ENCODE measurements around the gene UNC5B.
A peak's percentile ranks its signal among the peaks of the same experiment; 100 is the strongest.

UNC5B gene

DNA sequence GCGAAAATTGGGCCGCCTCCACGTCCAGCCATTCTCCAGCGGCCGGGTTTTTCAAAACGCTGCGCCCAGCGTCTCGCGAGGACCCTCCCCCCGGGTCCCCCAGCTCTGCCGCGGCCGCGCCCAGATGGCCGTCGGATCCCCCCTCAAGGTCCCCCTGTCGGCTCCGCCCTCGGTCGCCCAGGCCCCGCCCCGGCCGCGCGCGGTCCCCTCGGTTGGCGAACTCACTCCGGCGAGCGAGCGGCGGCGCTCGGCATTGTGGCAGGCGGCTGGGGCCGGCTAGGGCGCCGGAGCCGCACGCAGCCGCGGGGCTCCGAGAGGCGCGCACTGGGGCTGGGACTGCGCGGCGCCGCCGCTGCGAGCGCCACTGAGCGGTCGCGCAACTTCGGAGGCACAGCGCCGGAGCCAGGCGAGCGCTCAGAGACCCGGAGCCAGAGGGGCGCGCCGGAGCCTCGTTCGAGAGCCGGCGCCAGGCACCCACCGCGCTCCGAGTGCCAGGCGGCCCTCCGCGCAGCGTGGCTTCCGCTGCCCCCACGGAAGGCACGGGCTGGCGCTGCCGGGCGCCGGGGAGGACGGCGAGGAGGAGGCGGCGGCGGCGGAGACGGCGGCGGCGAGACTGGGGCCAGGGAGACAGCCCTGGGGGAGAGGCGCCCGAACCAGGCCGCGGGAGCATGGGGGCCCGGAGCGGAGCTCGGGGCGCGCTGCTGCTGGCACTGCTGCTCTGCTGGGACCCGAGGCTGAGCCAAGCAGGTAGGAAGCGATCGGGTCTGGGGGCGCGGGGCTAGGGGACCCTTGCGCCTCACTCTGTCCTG is at the start of gene UNC5B:
UNC5B (plus strand) TSS at position 253 of the 809 bp plus-strand sequence; CDS start at position 669, 416 bp downstream.
- peak in 1 of 2 donors; percentile 22 for DNase-seq (ENCODE audit: low read depth in 1 of 2, low spot score in 1 of 2)

DNA sequence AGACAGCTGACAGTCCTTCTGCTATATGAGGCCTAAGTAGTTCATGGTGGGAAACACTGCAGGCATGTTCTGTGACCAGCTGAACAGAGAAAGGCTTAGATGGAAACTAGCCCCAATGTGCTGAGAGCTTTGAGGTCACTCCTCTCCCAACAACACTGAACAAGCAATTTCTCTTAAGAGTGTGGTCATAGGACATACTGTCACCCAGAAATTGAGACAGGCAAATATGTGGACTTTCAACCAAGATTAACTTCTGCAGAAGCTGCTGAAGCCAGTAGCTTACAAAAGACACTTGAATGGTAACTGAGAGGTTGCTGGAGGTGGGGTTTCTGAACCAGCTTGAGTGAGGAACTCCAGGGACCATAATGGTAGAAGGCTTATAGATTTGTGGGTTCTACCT is 38.9 kb upstream of the UNC5B start:
- DNase-seq (ENCODE audit: low read depth in 1 of 2, low spot score in 1 of 2), result no peak

DNA sequence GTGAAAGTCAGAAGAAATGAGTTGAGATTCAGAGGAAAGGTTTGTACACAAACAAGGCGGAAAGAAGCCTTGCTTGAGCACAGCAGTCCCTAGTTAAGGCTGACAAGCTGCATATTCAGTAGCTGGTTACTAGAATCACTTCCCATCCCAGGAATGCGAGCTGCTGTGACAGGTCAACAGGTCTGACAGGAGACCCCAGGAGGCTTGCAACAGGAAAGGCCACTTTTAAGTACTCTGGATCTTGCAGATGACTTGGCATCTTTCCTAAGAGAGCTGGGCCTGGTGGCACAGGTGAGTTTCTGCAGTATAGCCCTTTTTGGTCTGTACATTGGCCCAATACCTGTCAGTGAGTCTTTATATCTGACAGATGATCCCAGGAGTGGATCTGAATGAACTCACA is 35.7 kb upstream of the UNC5B start:
- no peak for DNase-seq (ENCODE audit: low read depth in 1 of 2, low spot score in 1 of 2)

DNA sequence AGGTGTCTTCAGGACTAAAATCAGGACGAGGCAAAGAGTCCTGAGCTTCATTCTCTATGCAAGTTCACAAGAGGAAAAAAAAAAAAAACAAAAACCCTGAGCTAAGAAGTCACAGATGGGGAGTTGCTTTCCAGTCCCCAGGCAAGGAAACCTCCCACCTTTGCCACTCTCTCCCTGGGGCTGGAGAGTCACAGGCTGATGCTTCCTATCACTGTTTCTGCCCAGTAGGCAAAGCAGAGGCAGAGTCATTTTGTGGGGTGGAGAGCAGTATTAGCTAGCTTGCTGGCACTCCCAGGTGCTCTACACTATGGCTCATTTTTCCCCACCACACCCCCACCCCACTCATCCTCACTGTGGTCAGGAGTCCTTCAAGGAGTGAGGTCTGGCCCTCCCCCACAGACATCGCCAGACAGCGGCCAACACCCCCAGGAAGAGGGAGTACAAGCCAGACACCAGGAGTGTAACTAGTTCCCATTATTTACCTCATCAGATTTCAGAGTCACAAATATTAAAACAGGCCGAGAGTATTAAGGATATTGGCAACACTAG is 34.6 kb upstream of the UNC5B start:
- DNase-seq (ENCODE audit: low read depth in 1 of 2, low spot score in 1 of 2), result no peak

DNA sequence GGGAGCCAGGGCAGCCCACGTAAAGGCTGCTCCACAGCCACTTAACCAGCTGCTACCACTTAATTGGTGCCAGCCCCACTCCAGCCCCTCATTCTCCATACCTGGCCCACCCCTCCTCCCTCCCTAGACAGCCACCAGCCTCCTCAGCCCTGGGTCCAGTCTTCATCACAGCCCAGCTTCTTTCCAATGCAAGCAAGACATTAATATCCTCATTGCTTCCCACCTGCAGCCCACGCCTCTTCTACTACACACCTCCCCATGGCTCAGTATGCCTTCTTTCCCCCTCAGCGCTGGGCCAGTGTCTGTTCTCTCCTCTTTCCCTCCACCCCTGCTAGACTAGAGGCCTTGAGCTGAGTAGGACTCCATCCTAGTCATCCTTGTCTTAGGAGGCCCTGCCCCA is 33.5 kb upstream of the UNC5B start:
- no peak for DNase-seq (ENCODE audit: low read depth in 1 of 2, low spot score in 1 of 2)

DNA sequence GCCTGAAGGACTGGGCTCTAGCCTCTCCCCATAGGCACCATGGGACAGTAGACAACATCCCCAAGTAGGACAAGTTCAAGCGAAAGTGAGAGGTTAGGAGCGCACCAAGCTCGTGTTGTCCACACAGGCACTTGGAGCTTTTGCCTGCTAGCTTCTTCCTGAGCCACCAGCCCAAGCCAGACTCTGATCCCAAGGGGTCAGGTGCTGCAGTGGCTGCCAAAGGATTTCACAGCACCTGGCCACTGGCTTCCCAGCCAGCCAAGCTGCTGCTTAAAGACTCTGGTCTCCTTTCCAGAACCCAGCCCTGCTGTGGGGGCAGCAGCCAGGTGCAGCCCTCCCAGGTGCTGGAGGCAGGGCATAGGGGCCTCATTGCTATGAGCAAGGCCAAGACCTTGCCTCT is 33.0 kb upstream of the UNC5B start:
- DNase-seq (ENCODE audit: low read depth in 1 of 2, low spot score in 1 of 2), result no peak

DNA sequence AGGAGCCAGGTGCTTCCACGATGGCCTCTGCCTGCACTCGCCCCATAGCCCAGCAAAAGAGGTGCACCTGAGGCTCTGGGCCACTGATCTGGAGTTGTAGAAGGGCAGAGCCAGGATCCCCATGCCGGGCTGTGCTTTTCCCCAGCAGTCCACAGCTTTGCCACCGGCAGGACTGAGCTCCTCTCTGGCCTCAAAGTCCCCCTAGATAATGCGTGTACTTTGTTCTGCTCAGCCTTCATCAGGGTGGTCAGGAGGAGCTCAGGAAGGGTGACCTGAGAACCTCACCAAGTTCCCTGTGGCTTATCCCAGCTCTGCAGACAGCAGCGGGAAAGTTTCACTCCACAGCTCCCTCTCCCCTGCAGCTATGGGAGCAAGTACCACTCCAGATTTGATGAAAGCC is 27.9 kb upstream of the UNC5B start:
- DNase-seq (ENCODE audit: low read depth in 1 of 2, low spot score in 1 of 2), result no peak

DNA sequence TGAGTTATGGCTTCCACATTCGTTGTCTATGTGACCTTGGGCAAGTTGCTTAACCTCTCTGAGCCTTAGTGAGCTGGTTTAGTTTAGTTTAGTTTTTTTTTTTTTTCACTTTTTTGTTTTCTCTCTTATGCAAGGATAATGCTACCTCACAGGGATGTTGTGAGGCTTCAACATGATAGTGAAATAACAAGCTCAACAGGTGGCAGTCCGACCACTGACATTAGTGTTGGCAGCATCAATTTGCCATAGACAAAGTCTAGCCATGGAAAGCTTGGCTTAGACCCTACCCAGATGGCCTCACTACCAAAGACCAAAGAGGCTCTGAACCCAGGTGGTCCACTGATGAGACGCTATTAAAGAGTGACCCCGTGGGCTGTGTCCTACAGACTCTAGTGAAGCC is 27.2 kb upstream of the UNC5B start:
- no peak for DNase-seq (ENCODE audit: low read depth in 1 of 2, low spot score in 1 of 2)

DNA sequence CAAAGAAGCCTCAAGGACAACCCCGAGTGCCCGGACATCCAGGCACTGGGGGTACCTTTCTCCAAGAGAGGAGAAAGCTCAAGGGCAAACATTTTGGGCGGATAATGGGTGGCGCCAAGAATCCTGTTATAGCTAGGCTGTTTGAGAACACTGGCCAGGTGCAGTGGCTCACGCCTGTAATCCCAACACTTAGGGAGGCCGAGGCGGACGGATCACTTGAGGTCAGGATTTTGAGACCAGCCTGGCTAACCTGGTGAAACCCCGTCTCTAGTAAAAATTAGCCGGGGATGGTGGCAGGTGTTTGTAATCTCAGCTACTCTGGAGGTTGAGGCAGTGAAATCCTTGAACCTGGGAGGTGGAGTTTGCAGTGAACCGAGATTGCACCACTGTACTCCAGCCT is 25.2 kb upstream of the UNC5B start:
- no peak for DNase-seq (ENCODE audit: low read depth in 1 of 2, low spot score in 1 of 2)

DNA sequence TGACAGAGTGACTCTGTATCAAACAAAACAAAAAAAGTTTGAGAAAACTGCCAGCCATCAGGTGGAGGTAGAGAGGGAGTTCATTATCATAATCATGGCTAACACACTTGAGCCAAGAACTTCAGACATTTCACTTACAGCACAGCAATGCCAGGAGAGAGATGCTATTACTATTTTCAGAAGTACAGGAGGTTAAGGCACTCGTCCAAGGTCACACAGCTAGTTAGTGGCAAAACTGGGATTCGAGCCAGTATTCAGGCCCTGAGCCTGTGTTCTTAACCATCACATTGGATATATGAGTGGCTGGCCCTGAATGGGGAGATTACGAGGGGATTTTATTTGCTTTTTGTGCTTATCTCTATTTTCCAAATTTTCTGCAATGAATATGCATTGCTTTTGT is 24.8 kb upstream of the UNC5B start:
- DNase-seq (ENCODE audit: low read depth in 1 of 2, low spot score in 1 of 2), result no peak

DNA sequence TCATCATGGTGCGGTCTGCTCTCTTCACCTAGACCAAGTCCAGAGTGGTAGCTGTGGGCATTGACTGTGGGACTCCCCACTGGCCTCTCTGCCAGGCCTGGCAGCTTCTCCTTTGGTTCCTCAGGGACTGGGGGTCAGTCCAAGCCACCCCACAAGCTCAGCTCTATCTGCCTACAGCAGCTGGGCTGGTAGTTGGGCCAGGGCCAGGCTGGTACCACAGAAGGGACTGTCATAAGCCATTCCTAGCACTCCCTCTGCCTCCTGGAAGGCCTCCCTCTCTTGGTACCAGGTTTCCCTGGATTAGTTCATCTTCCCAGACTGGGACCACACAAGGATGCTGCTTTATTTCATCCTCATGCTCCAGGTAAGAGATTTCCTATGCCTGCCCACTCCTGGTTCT is 24.2 kb upstream of the UNC5B start:
- no peak for DNase-seq (ENCODE audit: low read depth in 1 of 2, low spot score in 1 of 2)

DNA sequence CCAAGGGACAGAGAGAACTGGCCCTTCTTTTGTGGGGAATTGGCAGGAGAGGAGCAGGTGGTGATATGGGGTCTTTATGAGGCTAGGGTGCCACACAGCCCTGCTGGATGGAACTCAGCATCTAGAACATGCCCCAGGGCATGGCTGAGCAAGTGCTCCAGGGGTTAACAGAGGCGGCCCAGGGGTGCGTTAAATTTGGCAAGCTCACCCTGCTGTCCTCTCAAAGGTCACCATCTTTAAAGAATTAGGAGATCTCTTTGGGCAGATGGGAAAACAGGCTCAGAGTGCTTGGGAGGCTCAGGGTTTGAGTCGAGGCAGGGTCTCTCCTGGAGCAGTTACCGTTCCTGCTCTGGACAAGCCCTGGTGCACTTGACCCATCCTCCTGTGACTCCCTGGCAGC is 21.4 kb upstream of the UNC5B start:
- DNase-seq (ENCODE audit: low read depth in 1 of 2, low spot score in 1 of 2), result no peak

DNA sequence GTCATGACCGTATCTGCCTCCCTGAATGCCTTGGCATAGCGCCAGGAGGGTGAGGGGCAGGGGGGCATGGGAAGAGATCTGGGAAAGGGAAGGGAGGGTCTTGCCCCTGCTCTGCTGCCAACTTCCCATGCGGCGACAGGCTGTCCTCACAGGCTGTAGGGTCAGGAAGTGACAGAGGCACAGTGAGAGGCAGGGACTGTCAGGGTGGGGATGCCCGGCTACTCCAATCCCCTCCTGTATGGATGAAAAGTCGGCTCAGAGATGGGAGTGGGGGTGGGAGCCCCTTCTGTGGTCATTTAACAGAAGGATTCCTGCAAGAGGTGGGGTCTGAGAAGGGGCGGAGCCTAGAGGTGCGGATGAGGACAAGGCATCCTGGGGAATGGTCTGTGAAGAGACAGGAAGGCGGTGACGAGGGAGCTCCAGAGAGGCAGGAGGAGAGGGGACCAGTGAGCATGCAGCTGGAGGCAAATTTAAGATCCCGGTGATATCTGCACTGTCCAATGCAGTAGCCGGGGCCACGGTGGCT is 20.8 kb upstream of the UNC5B start:
- no peak for DNase-seq (ENCODE audit: low read depth in 1 of 2, low spot score in 1 of 2)

DNA sequence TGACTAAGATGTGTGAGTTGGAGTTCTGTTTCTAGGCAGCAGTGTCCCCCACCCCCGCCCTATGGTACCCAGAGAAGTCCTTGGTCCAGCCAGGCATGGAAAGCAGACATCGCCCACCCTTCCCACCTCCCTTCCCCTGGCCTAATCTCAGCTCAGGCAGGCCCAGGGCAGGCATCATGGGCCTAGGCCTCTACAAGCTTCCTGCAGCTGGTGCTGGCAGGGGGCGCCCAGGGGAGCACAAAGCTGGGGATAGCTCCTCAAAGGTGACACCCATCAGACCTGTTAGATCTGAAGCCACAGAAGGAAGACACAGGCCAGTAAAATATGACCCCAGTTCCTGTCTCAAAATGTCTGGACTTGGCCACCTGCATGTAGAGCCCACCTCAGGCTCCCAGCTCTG is 18.9 kb upstream of the UNC5B start:
- no peak for DNase-seq (ENCODE audit: low read depth in 1 of 2, low spot score in 1 of 2)

DNA sequence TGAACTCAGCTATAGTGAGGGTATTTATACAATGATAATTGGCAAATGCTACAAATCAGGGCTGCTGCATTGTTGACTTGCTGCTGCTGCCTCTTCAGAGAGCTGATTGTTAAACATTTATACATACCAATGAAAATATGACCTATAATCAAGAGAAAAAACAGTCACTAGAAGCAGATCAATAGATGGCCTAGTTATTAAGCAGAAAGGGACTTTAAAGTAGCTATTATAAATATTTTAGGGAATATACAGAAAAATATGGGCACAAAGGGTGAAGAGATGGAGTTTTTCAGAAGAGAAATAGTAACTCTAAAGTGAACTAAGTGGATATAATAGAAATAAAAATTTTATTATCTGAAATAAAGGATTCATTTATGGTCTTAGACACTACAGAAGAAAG is 14.4 kb upstream of the UNC5B start:
- DNase-seq (ENCODE audit: low read depth in 1 of 2, low spot score in 1 of 2), result no peak

DNA sequence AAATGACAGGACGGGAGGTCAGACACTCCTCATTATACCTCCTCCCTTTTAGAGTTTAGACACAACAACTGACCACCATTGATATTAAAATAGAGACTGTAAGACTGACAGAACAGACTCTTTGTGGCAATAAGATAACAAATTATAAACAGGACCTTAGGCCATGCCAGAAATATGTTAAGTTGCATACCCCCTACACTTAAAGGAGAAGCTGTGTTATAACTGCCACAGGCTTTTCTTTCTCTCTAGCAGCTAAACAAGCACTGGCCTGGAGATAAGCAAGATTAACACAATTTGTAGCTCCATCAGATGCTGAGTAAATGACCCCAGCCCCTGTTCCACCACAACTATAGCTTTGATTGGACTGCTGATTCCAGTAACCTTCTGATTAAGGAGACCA is 10.5 kb upstream of the UNC5B start:
- no peak for DNase-seq (ENCODE audit: low read depth in 1 of 2, low spot score in 1 of 2)

DNA sequence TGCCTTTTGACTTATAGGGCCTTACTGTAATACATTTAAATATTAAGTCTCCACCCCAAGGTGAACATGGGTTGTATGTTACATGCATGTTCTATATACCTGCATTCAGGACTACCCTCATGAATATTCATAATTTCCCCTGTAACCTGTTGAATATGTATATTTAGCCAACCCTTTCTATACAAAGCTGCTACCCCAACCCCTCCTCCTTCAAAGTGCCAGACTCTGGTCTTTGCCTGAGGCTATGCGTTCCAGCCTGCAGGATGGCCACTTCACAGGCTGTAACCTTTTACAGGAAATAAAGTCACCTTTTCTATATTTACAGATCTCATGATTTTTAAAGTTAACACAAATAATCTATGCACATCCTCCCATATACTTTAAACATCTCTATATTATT is 10.1 kb upstream of the UNC5B start:
- no peak for DNase-seq (ENCODE audit: low read depth in 1 of 2, low spot score in 1 of 2)

DNA sequence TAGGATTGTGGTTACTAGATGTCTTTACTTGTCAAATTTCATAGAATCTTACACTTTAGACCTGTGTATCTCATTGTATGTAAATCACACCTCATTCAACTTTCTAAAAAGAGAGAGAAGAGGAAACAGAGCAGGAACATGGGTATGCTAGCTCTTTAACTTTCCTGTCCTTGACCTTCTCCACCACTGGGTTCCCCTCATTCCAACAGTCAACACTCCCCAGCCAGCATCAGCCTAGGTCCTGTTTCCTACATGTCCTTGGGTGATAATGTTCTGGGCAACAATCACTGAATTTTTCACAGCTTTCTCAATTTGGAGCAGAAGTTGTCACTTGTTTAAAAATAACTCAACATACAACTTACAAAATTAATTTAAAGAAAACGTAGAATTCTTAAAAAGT is 9.2 kb upstream of the UNC5B start:
- DNase-seq (ENCODE audit: low read depth in 1 of 2, low spot score in 1 of 2), result no peak

DNA sequence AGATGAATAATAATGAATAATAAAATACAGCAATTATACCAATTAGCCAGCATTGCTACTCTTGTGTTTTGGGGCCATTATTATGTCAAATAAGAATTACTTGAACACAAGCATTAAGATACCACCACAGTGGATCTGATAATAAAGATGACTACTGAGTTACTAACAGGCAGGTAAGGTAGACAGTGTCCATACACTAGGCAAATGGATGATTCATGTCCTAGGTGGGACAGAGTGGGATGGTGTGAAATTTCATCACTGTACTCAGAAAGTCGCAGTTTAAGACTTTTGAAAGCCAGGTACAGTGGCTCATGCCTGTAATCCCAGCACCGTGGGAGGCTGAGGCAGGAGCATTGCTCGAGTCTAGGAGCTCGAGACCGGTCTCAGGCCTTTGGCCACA is 8.7 kb upstream of the UNC5B start:
- DNase-seq (ENCODE audit: low read depth in 1 of 2, low spot score in 1 of 2), result no peak

DNA sequence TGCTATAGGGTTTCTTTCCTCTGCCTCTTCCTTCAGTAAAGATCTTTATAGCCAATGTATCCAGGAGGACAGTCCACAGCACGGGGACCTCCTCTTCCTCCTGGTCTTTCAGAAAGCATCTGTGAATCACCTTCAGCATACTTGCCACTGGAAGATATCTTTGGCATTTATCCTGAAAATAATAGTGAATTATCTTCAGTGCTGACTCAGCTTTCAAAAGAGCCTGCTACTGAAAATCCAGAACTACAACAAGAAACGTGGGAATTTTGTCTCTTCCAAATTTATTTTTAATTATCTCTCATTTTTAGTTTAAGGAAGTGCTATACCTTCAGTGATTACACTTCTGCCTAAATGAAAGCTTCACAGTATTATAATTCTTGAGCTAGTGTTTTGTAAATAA is 7.6 kb upstream of the UNC5B start:
- DNase-seq (ENCODE audit: low read depth in 1 of 2, low spot score in 1 of 2), result no peak

DNA sequence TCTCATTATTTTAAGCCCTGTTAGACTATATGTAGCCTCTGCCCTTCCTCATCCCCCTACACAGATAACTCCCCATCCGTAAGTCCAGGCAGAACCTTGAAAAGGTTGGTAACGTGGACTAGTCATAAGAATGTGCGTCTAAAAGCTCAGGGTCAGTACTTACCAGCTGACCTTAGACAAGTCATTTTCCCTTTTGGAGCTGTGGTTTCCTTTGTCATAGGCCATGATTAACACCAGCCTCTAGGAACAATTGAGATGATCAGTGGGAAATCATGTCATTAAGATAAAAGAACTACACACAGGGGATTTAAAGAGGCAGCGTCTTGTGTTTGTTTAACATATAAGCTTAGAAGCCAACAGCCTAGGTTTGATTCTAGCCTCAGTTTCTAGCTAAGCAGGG is 6.9 kb upstream of the UNC5B start:
- DNase-seq (ENCODE audit: low read depth in 1 of 2, low spot score in 1 of 2), result no peak

DNA sequence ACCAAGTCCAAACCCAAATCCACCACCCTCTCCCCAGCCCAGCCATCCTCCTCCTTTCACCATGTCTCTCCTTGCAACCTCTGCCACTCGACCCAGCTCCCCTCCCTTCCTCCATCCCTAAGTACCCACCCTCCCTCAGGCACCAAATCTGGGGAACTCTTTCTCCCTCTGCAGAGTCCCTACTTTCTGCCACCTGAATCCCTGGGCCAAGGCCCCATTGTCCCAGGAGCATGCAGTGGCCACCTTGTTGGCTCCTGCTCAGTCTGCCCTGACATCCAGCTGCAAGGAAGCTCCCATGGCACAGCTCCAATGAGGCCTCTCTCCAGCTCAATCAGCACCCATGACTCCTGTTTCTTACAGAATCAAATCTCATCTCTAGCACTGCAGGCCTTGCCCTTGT is 5.5 kb upstream of the UNC5B start:
- no peak for DNase-seq (ENCODE audit: low read depth in 1 of 2, low spot score in 1 of 2)

DNA sequence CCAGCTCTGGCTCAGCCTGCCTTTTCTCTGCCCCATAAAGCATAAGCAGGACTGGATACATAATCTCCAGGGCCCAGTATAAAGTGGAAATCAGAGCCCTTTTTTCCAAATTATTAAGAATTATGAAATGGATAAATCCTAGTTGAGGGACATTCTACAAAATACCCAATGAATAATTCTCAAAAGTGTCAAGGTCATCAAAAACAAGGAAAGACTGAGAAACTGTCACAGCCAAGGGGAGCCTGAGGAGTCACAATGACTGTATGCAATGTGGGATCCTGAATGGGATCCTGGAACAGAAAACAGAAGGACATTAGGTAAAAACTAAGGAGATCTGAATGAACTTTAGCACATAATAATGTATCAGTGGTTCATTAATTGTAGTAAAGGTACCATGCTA is 4.8 kb upstream of the UNC5B start:
- DNase-seq (ENCODE audit: low read depth in 1 of 2, low spot score in 1 of 2), result no peak
